A673 (cell line): Measurements from ENCODE around the gene RASA1.

Experiments
- EZH2 ChIP-seq: fragments of 200-600 bp; sonication (generic); IDR thresholded peaks from 2 replicates; pipeline ENCODE4 v1.6.1; 2017; ENCODE audit warnings: borderline replicate concordance, low read depth, mild to moderate bottlenecking, mixed read lengths, antibody characterized with exemption, low read length; ENCODE audit not compliant: poor library complexity, severe bottlenecking
- TF ChIP-seq, protein P1 (sequence below): fragments of 300-800, 200-600 bp; sonication (generic); conservative IDR thresholded peaks from 2 replicates; pipeline ENCODE4 v1.5.1; 2017; ENCODE audit warnings: low read depth, mild to moderate bottlenecking, antibody characterized with exemption, low read length, moderate library complexity, mixed read lengths

- TF ChIP-seq, protein P1, sequence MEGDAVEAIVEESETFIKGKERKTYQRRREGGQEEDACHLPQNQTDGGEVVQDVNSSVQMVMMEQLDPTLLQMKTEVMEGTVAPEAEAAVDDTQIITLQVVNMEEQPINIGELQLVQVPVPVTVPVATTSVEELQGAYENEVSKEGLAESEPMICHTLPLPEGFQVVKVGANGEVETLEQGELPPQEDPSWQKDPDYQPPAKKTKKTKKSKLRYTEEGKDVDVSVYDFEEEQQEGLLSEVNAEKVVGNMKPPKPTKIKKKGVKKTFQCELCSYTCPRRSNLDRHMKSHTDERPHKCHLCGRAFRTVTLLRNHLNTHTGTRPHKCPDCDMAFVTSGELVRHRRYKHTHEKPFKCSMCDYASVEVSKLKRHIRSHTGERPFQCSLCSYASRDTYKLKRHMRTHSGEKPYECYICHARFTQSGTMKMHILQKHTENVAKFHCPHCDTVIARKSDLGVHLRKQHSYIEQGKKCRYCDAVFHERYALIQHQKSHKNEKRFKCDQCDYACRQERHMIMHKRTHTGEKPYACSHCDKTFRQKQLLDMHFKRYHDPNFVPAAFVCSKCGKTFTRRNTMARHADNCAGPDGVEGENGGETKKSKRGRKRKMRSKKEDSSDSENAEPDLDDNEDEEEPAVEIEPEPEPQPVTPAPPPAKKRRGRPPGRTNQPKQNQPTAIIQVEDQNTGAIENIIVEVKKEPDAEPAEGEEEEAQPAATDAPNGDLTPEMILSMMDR, result no peak
- TF ChIP-seq EZH2, result no peak
Measured at GRCh38 chr5:87403899-87404298, 136.2 kb downstream of the RASA1 start.
